CD4-positive, alpha-beta T cell treated with Interleukin-6 at 100 ng/mL for 8 hours (primary cell): ENCODE results near the gene FMO5.
"Not testable (repeated sequence)": the region's sequence is repeated elsewhere in the genome, so short reads cannot be mapped to it uniquely, and the experiment has no call there.

Experiments
- DNase-seq: peaks from one replicate; pipeline ENCODE4 v3.0.0-alpha.2; 2020; ENCODE audit warnings: mixed read lengths, low spot score

FMO5 gene

DNA sequence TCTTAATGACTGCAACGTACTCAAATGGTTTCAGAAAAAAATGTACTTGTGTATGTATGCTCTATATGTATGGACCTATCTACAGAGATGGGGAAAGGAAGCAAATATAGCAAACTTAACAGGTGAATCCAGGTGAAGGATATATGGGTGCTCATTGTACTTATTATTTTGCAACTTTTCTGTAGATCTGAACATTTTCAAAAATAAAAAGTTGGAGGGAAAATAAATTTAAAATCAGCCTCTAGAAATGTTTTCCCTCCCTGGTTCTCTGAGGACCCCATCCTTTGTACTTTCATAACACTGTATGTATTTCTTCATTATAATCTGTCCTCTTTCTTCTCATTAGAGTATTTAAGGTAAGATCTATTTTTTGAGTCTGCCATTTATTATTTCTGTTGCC is 17.9 kb downstream of the FMO5 start:
- no peak for DNase-seq

- DNase-seq: no peak
These were observed 21.1 kb downstream of the FMO5 start for GRCh38 chr1:147204080-147204479.

- DNase-seq: no peak
These were observed 22.6 kb downstream of the FMO5 start for GRCh38 chr1:147202576-147202975.

DNA sequence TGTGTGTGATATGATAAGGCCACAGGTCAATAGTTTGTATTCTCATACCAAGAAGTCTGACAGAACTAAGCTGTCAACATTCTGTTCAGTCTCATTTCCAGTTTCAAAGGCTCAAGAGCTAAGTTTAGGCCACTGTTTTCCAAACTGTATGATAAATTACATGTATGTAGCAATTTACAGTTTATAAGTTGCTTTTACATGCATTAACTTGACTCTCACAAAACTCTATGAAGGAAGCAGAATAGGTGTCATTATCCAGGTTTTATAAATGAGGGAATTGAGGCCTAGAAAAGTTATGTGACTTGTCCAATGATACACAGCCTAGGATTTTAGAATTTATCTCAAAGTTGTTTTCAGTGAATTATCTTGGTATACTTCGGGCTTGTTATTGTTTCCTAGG is 23.4 kb downstream of the FMO5 start:
- DNase-seq: no peak

DNA sequence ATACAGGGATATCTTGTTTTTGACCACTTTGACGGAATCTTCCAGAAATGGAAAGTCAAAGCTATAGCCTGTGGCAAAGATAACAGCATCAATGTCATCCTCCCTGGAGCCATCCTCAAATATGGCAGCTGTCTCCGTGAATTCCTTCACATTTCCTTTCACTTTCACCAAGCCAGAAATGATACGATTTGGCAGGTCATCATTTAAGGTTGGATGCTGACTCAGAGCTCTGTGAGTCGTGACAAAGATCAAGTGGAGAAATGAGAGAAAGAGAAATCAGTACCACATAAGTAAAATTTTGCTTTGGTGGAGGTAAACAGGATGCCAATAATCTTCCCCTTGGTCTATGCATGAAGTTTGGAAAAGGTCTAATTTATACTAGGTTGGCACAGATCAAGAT is 23.9 kb downstream of the FMO5 start:
- no peak for DNase-seq

DNA sequence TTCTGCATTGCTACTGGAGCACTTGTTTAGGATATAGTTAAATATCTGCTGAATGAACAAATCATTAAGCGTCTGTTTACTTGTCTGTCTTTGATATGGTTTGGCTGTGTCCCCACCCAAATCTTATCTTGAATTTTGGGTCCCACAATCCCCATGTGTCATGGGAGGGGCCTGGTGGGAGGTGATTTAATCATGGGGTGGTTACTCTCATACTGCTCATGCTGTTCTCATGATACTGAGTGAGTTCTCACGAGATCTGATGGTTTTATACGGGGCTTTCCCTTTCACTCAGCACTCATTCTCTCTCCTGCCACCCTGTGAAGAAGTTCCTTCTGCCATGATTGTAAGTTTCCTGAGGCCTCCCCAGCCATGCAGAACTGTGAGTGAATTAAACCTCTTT is 27.8 kb downstream of the FMO5 start:
- not testable (repeated sequence) for DNase-seq

DNA sequence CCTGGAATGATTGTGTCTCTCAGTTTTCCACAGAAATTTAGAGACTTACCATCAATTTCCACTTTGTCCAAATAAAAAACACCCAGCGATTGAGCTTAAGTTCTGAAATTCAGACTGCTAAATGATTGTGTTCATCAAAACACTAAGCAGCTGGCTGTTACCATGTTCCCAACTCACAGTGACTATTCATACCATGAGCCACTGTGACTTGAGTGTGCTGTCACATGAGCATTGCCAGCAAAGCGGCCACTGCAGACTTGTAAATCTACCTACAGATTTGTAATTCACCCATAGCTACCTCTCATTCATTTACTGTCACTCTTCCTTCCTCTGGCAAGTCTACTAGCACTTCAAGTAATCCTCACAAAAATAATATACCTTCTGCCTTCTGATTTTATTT is 35.6 kb downstream of the FMO5 start:
- no peak for DNase-seq

DNA sequence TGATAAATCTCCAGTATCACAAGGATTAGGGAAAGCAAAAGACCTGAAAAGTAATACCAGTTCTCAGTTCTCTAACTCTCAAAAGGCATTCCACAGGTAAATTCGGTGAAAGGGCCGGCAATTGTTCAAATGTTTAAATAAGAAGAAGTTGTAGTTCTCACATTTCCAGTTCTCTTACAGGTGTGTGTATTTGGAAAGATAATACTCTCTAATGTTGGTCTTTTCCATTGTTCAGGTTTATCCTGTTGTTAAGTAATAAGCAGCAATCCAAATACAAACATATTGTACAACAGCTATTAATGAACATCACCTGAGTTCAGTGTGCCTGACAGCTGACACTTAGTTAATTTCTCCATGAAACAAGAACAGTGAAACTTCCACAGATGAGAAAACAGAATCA is 39.7 kb downstream of the FMO5 start:
- DNase-seq: no peak

GRCh38 chr1:147177611-147178380 is 47.3 kb downstream of the FMO5 start:
- DNase-seq: no peak

DNA sequence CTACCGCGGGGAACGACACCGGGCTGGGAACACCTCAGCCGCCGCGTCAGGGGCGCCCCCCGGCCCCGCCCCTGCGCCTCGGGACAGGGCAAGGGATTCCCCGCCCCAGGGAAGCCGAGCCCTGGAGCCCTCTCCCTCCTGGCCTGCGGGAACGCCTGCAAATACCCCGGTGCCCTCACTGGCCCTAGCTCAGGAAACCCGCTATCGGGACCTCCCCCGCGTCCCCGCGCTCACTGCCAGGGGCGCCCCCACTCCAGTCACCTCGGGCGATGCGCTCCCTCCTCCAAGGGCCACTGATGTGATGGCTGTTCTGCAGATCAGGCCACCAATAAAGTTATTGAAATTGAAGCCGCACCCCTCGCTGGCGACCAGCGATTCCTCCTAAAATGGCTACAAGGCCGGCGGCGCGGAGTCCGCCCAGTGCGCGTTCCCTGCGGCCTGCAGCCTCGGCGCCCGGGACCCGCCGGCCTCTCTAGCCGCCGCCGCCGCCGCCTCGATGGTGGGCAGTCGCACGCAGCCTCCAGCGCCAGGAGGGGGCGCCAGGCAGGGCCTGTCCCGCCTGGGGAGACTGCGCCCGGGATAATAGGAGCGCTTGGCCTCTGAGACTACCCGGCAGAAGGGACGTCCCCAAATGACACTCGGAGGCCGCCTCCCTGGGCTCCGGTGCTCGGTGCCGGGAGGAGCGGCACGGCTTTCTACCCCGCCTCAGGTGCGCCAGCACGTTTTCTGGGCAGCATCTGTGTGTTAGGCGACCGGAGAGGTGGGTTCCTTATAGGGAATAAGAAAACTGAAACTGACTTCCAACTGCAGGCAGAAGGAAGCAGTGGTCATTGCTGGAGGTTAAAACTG is 52.7 kb downstream of the FMO5 start, which contains the start of gene PRKAB2:
Gene PRKAB2, minus strand, starts transcription at position 303 of the 849 bp plus-strand sequence. CDS start 326 bp downstream, outside the sequence.
- peak; percentile 89 for DNase-seq

GRCh38 chr1:147171399-147172167 is 53.6 kb downstream of the FMO5 start:
- no peak for DNase-seq

DNA sequence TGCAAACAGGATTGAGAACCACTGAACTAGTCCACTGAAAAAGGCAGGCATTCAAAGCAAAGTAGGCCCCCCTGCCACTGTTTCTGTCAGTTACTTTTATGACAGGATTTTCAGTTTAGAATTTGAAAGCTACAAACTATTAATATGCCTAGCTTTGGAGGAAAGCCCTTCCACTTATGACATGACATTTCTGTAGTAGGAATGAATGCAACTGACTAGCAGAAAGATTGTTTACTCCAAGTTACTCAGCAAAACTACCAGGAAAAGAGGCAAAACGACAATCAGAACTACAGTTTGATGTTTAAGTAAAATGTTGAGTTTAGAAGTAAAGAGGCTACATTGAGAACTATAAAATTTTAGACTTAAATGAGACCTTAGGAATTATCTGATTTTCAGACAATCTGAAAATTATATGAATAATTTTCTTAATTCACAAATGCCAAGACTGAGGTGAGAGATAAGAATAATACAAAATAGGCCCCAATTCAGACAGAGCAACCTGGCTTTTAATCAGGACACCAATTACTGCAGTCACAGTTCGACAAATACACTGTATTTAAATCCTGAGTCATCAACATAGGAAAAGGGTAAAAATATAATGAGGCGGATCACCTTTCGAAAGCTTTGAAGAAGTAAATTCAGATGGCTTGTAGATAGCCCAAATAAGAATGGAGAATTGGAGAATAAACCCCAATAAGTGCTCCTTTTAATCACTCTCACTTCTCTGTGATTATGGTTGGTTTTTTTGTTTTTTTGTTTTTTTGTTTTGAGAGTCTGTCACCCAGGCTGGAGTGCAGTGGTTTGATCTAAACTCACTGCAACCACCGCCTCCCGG is 55.1 kb downstream of the FMO5 start:
- no peak for DNase-seq

DNA sequence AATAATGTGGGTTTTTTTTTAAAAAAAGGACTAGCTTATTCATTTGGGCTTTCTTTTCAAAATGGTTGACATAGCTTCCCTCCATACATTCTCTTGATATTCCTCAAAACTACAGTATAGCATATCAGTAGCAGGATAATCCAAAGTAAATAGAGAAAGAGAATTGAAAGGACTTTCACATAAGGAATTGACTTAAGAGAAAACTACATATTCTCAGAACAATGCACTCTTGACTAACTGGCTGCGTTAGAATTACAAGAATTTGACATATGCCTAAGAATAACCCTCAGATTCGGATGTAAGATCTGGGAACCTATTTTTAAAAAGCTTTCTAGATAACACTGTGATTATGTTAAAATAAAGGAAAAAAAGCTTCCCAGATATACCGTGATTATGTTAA is 56.0 kb downstream of the FMO5 start:
- DNase-seq: no peak

- no peak for DNase-seq
These were observed 56.5 kb downstream of the FMO5 start for GRCh38 chr1:147168626-147169058.

- no peak for DNase-seq
These were observed 57.8 kb downstream of the FMO5 start for GRCh38 chr1:147167365-147167764.

DNA sequence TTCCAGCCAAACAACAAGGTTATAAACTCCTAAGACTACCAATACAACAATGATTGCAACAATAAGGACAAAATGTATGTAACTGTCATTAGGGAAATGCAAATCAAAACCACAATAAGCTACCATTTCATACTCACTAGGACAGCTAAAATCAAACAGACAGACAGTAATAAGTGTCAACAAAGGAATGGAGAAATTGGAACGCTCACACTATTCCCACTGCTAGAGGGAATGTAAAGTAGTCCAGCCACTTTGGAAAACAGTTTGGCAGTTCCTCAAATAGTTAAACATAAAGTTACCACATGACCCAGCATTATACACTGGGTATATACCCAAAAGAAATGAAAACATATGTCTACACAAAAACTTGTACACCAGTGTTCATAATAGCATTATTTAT is 62.1 kb downstream of the FMO5 start:
- no peak for DNase-seq

DNA sequence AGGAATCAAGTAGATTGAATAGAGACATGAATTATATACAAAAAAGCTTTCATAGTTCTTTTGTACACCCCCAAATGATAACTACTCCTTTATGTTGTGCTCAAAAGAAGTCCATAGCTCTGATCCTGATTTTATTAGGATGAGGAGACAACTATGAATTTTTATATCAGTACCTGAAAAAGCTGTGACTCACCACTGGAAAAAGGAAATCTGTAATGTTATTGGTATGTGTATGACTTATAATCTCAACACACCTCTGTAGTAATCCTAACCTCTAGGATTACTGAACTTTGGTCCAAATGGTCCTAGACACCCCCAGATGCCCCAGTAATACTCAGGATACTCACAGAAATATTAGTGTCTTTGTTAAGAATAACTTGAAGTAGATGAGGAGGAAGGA is 63.0 kb downstream of the FMO5 start:
- no peak for DNase-seq

GRCh38 chr1:147157116-147157515 is 68.0 kb downstream of the FMO5 start:
- DNase-seq: not testable (repeated sequence)

GRCh38 chr1:147156642-147157041 is 68.5 kb downstream of the FMO5 start:
- no peak for DNase-seq

DNA sequence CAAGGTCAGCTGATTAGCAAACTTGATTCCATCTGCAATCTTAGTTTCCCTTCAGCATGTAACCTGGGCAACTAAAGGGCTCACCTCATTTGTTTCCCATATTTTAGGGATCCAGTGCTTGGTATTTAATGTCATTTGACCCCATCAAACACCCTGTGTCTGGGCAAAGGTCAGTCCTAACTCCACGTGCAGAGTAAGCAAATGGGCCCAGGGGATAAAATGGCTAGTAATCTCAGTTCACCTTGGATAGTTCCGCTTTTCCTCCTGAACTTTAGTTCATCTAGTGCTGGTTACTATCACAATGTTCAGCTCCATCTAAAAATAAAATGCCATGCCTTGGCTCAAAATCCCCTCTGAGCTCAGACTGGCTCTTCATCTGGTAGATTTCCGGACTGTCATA is 72.4 kb downstream of the FMO5 start:
- no peak for DNase-seq

GRCh38 chr1:147151244-147151643 is 73.9 kb downstream of the FMO5 start:
- no peak for DNase-seq

DNA sequence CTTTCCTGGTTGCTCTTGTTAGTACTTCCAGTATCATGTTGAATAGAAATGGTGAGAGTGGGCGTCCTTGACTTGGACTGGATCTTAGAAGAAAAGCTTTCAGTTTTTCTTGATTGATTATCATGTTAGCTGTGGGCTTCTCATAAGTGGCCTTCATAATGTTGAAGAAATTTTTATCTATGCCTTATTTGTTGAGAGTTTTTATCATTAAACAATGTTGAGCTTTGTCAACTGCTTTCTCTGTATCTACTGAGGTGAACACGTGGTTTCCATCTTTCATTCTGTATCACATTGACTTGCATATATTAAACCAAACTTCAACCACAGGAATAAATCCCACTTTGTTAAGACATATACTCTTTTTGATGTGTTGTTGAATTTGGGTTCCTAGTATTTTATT is 82.3 kb downstream of the FMO5 start:
- no peak for DNase-seq
